GM19324 (cell line): ENCODE data around the gene ARHGEF16.

Experiments used
- ATAC-seq: cut with Tn5 transposase; IDR thresholded peaks from one replicate; pipeline ENCODE4 v1.9.1; 2021; ENCODE audit warnings: mild to moderate bottlenecking, moderate library complexity; ENCODE audit not compliant: unreplicated experiment, low FRiP score

ARHGEF16 gene

DNA sequence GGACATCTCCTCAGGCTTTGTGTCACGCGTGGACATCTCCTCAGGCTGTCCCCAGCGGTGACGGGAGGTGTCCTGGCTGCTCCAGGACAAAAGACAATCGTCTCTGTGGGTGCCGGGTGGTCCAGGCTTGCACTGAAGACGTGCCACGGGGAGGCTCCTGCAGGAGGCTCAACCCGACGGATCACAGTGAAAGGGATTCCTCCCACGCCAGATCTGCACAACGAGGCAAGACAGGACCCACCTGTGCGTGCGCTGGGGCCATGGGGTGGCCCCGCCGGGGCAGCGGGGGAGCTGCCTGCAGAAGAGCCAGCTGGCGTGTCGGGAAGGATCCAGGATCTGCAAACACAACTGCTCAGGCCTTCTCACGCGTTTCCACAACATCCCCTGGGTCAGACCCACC, 18.8 kb upstream of the ARHGEF16 start:
- ATAC-seq: no peak

DNA sequence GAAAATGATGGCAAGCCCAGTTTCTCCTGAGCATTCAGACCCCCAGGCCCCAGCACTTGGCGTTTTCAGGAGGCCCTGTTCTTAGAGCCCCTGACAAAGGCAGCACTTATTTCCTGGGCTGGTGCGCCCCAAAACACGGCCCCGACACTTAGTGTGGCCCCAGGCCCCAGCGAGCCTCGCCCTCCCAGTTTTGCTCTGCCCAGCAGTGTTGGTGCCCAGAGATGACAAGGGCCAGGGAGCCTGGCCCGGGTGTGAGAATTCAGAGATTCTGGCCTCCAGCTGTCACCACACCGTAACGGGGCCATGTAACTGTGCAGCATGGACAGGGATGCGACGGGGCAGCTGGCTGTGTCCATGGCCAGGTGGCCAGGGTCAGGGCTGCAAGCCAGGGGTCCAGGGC, 18.0 kb upstream of the ARHGEF16 start:
- ATAC-seq: no peak

DNA sequence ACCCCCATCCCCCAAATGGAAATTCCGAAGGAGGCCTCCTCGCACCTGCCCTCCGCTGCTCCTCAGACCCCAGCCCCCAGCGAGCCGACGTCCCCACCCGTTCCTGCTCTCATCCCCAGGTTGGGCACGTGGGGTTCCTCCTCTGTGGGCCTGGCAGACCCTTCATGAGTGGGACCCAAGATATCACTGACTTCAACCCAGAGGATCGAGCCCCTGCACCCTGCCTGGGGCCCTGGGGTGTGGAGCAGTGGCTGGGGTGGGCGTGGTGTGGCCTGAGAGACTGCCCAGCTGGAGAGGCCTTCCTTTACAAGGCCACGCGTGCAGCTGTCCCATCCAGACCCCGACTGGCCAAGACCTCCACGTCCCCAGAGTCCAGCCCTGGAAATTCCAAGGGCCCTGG, 17.6 kb upstream of the ARHGEF16 start:
- ATAC-seq: no peak

DNA sequence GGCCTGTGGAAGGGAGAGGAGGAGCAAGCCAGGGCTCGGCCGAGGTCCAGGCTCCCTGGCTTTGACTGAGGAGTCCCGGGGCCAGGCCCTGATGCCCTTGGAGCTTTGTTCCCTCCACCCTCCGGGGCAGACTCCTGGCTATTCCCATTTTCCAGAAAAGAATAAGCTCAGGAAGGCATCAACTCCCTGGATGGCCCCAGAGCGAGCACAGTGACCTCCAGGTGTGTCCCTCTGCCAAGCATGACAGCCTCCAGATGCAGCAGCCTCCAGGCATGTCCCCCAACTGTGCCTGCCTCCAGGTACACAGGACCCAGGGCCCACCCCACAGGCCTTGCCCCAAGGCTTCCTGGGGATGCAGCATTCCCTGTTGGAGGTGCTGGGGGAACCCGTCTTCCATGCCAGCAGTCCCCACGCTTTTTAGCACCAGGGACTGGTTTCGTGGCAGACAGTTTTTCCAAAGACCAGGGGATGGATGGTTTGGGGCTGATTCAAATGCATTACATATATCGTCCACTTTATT, 15.7 kb upstream of the ARHGEF16 start:
- ATAC-seq: no peak

DNA sequence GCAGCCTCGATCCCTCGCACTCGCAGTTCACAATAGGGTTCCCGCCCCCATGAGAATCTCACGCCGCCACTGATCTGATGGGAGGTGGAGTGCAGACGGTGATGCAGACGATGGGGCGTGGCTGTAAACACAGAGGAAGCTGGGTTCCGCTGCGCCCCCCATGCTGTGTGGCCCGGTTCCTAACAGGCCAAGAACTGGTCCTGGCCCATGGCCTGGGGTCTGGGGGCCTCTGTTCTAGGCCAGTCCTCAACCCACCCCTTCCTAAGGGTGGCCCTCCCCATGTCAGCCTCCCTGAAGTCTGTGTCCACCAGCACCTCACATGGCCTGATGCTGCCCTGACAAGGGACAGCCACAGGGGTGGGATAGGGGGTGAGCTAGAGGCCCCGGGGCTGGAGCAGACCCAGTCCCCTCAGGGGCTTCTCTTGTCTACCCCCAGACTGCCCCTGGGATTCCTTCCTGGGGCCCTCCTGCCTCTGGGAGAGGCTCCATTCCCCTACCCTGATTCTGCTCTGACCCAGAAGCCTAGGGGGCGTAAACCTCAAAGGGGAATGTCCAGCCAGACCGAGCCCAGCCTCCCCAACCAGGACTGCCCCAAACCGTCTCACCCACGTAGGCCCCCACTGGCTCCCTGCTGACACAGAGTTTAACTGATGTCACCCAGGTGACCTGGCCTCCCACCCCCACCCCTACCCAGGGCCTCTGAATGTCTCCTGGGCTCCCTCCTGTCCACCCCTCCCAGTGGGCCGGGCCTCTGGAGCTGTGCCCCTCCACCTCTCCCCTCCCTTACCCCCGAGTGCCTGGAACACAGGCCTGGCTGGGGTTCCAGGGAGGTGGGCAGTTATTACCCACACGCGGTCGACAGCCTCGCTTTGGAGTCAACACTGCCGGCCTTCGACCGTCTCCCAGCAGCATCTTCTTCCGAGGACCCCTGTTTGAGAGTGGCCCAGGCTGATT, 14.8 kb upstream of the ARHGEF16 start:
- ATAC-seq: no peak

- ATAC-seq: no peak
Observed at GRCh38 chr1:3440300-3440681, 14.2 kb upstream of the ARHGEF16 start.

- ATAC-seq: no peak
Observed at GRCh38 chr1:3440711-3441409, 13.6 kb upstream of the ARHGEF16 start.

DNA sequence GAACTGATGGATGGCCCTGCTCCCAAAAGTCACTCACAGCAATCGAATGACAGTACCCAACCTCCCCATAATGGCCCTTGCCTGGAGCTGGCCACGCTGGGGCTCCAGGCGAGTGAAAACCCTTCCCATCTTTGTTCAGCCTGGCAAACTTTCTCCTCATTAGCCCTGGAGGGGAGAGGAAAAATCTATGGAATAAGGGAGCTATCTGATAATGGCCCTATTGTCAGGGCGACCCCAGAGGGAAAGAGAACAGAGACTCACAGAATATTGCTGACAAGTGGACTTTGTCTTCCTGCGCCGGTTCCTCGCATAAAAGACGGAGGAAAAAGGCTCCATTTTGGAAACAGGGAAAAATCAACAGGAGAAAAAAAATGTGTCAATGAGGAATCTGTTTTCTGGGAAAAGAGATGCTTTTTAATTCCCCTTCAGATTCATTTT, 13.0 kb upstream of the ARHGEF16 start:
- ATAC-seq: no peak

- no peak for ATAC-seq
Observed at GRCh38 chr1:3441880-3442279, 12.6 kb upstream of the ARHGEF16 start.

GRCh38 chr1:3442331-3442730, 12.1 kb upstream of the ARHGEF16 start:
- ATAC-seq: no peak

DNA sequence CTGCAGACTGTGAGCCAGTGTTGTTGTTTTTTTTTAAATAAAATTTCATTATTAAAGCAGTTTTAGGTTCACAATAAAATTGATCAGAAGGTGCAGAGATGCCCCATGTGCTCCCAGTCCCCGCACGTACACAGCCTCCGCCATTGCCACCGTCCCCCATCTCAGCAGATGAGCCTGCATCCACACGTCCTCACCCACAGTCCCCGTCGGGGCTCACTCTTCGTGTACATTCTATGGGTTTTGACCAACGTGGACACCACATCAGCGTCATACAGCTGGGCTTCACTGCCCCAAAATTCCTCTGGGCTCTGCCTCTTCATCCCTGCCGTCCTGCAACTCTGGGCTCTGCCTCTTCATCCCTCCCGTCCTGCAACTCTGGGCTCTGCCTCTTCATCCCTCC, 11.6 kb upstream of the ARHGEF16 start:
- no peak for ATAC-seq

GRCh38 chr1:3443807-3444206, 10.7 kb upstream of the ARHGEF16 start:
- ATAC-seq: no peak

- no peak for ATAC-seq
Observed at GRCh38 chr1:3444298-3444697, 10.2 kb upstream of the ARHGEF16 start.

GRCh38 chr1:3444736-3445135, 9.7 kb upstream of the ARHGEF16 start:
- ATAC-seq: no peak

GRCh38 chr1:3450202-3450863, 4.1 kb upstream of the ARHGEF16 start:
- no peak for ATAC-seq

- no peak for ATAC-seq
Observed at GRCh38 chr1:3450983-3451382, 3.5 kb upstream of the ARHGEF16 start.

- no peak for ATAC-seq
Observed at GRCh38 chr1:3451994-3452865, 2.2 kb upstream of the ARHGEF16 start.

DNA sequence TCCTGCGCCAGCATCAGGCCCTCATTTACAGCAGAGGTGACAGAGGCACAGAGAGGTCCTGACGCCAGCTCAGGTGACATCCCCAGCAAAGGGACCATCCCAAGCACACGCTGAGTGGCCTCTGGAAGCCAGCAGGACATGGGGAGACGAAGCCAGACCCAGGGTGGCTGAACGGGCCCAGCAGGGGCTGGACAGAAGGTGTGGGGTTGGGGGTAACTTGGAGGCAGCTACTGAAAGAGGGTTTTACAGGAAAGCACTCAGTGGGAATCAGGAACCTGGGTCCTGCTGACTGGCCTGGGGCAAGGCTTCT, 1.6 kb upstream of the ARHGEF16 start:
- no peak for ATAC-seq

DNA sequence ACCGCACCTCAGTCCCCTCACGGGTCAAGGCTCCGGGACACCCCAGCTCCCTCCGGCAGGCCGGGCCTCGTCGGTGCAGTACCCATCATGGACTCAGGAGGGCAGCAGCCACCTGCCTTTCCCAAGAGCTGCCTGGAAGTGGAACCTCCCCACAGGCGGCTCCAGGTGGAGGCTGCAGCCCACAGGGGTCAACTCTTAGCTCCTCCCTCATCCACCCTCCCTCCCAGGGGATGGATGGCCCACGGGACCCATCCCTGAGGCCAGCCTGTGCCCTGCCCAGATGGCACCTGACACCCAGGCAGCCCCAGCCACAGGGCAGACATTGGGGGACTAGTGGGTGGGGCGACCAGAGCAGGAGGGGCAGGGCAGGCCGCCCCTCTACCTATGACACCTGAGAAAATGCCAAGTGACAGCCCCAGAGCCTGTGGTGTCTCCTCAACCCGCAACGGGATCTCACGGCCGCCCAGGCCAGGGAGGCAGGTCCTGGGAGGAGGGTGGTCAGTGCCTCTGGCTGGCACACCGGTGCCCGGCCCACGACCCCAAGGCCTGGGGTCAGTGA, 1.2 kb upstream of the ARHGEF16 start:
- no peak for ATAC-seq
